ENCODE results near the gene FAM237B. TPM values are rescaled to one million over a fixed set of nuclear protein-coding genes. Genes with fewer than 3 reads are reported as not detected.

Gene FAM237B
- total and polyA plus RNA-seq, 2 donors (not counting 1 experiment from before 2014, with no cell fraction given) = not detected

DNA sequence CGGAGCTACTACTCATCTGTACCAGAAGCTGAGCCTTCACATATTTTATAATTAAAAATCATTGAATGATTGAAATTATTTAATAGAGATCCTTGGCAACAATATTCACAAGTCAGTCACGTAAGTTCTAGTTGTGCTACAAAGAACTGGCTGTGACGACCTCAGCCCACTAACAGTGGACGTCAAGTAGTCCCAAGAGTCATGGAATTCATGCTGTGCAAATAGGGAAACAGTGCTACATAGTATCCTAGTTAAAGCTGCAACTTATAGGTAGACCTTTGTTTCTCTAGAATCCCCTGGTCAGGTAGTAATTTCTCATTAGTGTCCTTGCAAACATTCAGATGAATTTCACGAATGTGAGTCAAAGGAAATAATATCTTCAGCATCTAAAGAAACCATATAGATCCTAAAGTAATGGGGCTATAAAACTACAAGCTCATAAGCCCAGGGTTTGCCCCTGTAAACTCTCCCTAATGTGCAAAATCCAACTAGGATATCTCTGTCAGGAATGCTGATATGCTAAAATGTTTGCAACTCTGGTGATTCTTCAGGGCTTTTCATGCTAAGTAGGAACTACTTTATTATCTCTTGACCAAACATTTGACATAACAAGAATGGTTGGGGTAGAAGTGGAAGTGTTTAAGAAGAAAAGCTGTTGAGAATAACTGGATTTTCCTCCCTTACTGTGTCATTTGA lies 44.9 kb downstream of the FAM237B start:
- 83% methylated on average over 2 of the region's 5 CpGs for WGBS (ENCODE audit: insufficient coverage)
- Histone ChIP-seq H3K9me3 (ENCODE audit: control extremely low read depth in 1 of 3, control insufficient read depth in 2 of 3, insufficient read depth in 1 of 3, low read length in 2 of 3) (no peaks in the 10 kb centered on the region), H3K4me3 (ENCODE audit: control extremely low read depth in 1 of 5, extremely low read depth in 1 of 5, insufficient read depth in 1 of 5, low read depth in 2 of 5, low read length in 4 of 5) (no peak overlapping the region), H3K27ac (ENCODE audit: low read length in 2 of 2) (no peak overlapping the region), H3K27me3 (replicated peaks in 1 of 4; ENCODE audit: control extremely low read depth in 1 of 4, control insufficient read depth in 3 of 4, insufficient read depth in 4 of 4, low read length in 3 of 4) (no peaks in the 10 kb centered on the region), H2AFZ (ENCODE audit: insufficient read depth, low read depth, low read length, poor library complexity, severe bottlenecking) (no peak overlapping the region), H3K36me3 (replicated peaks in 1 of 2; ENCODE audit: control extremely low read depth in 1 of 2, control insufficient read depth in 1 of 2, extremely low read depth in 1 of 2, insufficient read depth in 2 of 2, low read length in 1 of 2) (no peaks in the 10 kb centered on the region), H3K4me1 (ENCODE audit: control insufficient read depth in 2 of 2, insufficient read depth in 2 of 2, low read length in 2 of 2) (no peaks in the 10 kb centered on the region), H3K79me2 (ENCODE audit: control insufficient read depth, insufficient read depth, low read length) (no peaks in the 10 kb centered on the region), H3K9ac (ENCODE audit: low read length) (no peak overlapping the region), H4K20me1 (ENCODE audit: control insufficient read depth, insufficient read depth, low read length, poor library complexity, severe bottlenecking) (no peaks in the 10 kb centered on the region), H3K4me2 (replicated peaks; ENCODE audit: low read depth, low read length, poor library complexity, severe bottlenecking) (no peak overlapping the region)
- POLR2A ChIA-PET = no interaction called here
- ATAC-seq (ENCODE audit: low read depth) (no peak), DNase-seq (no peak)
- Mint-ChIP-seq H3K4me3 (no peak overlapping the region), H3K4me1 (no peaks in the 10 kb centered on the region), H3K27ac (no peak overlapping the region), H3K27me3 (peaks cover 3% of the 10 kb centered on the region), H3K9me3 (ENCODE audit: insufficient read depth) (no peaks in the 10 kb centered on the region)
- CTCF ChIA-PET = interaction anchor here (0.7 kb wide), 1 partner anchor 124 kb away, joined by 4 read pairs; no protein-coding TSS in a partner anchor
- no peak for TF ChIP-seq EZH2 (IDR thresholded peaks at IDR 0.05; ENCODE audit: borderline replicate concordance, insufficient read depth, low read depth, low read length, poor library complexity, severe bottlenecking)
- intact Hi-C loops (cut with micrococcal nuclease) = no loop called here

DNA sequence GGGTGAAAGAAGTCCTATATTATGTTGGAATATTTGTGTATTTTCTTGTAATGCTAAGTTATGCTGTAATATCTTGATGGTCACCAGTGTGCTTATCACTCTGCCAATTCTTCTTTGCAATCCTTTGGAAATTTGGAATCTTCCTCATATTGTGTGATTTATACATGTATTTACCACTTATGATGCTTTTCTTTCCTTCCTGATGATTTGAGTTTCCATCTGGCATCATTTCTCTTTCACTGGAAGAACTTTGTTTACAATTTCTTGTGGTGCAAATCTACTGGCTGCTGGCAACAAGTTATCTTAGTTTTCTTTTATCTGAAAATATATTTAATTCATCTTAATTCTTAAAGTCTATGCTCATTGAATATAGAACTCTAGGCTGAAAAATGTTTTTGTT lies 46.9 kb downstream of the FAM237B start:
- Histone ChIP-seq H4K20me1 (ENCODE audit: control insufficient read depth, insufficient read depth, low read length, poor library complexity, severe bottlenecking) (no peaks in the 10 kb centered on the region), H3K9ac (ENCODE audit: low read length) (no peak overlapping the region), H3K36me3 (replicated peaks in 1 of 2; ENCODE audit: control extremely low read depth in 1 of 2, control insufficient read depth in 1 of 2, extremely low read depth in 1 of 2, insufficient read depth in 2 of 2, low read length in 1 of 2) (no peaks in the 10 kb centered on the region), H3K27me3 (replicated peaks in 1 of 4; ENCODE audit: control extremely low read depth in 1 of 4, control insufficient read depth in 3 of 4, insufficient read depth in 4 of 4, low read length in 3 of 4) (no peaks in the 10 kb centered on the region), H3K4me3 (ENCODE audit: control extremely low read depth in 1 of 5, extremely low read depth in 1 of 5, insufficient read depth in 1 of 5, low read depth in 2 of 5, low read length in 4 of 5) (no peak overlapping the region), H3K79me2 (ENCODE audit: control insufficient read depth, insufficient read depth, low read length) (no peaks in the 10 kb centered on the region), H3K4me1 (ENCODE audit: control insufficient read depth in 2 of 2, insufficient read depth in 2 of 2, low read length in 2 of 2) (no peaks in the 10 kb centered on the region), H3K4me2 (replicated peaks; ENCODE audit: low read depth, low read length, poor library complexity, severe bottlenecking) (no peak overlapping the region), H3K27ac (ENCODE audit: low read length in 2 of 2) (no peak overlapping the region), H2AFZ (ENCODE audit: insufficient read depth, low read depth, low read length, poor library complexity, severe bottlenecking) (no peak overlapping the region), H3K9me3 (ENCODE audit: control extremely low read depth in 1 of 3, control insufficient read depth in 2 of 3, insufficient read depth in 1 of 3, low read length in 2 of 3) (no peaks in the 10 kb centered on the region)
- intact Hi-C loops (cut with micrococcal nuclease) = no loop called here
- Mint-ChIP-seq H3K27ac (no peak overlapping the region), H3K27me3 (peaks cover 3% of the 10 kb centered on the region), H3K9me3 (ENCODE audit: insufficient read depth) (no peaks in the 10 kb centered on the region), H3K4me3 (no peak overlapping the region), H3K4me1 (no peaks in the 10 kb centered on the region)
- TF ChIP-seq EZH2 (IDR thresholded peaks at IDR 0.05; ENCODE audit: borderline replicate concordance, insufficient read depth, low read depth, low read length, poor library complexity, severe bottlenecking) = no peak
- TF ChIP-seq CTCF (IDR thresholded peaks at IDR 0.05) = no peak
- no peak for DNase-seq
- ChIA-PET CTCF (interaction anchor here (0.8 kb wide), 1 partner anchor 120 kb away, joined by 3 read pairs; the partner anchor contains the start of gene STEAP1), POLR2A (no interaction called here)
- ATAC-seq (ENCODE audit: low read depth) = no peak
